DOHH2 (cell line): Measurements from ENCODE around the gene WARS2.

Source experiments
- H3F3A ChIP-seq: fragments of 200-600 bp; sonication (generic), shearing (Covaris generic); 2 replicates; pipeline ENCODE4 v1.6.0; 2016; ENCODE audit warnings: antibody characterized with exemption, mild to moderate bottlenecking; ENCODE audit not compliant: control insufficient read depth, insufficient read depth
- H3K27ac ChIP-seq: fragments of 200-600 bp; sonication (generic); 2 replicates; pipeline ENCODE4 v1.5.1; 2014; ENCODE audit warnings: low read depth, mild to moderate bottlenecking, low read length, moderate library complexity
- H3K27me3 ChIP-seq: fragments of 200-600 bp; sonication (generic); 2 replicates; pipeline ENCODE4 v1.6.1; 2014; ENCODE audit warnings: mild to moderate bottlenecking, low read length, mixed read lengths; ENCODE audit not compliant: control insufficient read depth
- H3K36me3 ChIP-seq: fragments of 200-600 bp; sonication (generic); 2 replicates; pipeline ENCODE4 v1.6.1; 2014; ENCODE audit warnings: mild to moderate bottlenecking, low read length, moderate library complexity, mixed read lengths; ENCODE audit not compliant: control insufficient read depth
- H3K4me1 ChIP-seq: fragments of 200-600 bp; sonication (generic); 2 replicates; pipeline ENCODE4 v1.6.1; 2014; ENCODE audit warnings: mild to moderate bottlenecking, low read length, mixed read lengths; ENCODE audit not compliant: control insufficient read depth
- H3K4me2 ChIP-seq: fragments of 200-600 bp; sonication (generic); 2 replicates; pipeline ENCODE4 v1.6.0; 2014; ENCODE audit warnings: mild to moderate bottlenecking, low read length, moderate library complexity
- H3K4me3 ChIP-seq: fragments of 200-600 bp; sonication (generic); 2 replicates; pipeline ENCODE4 v1.5.1; 2014; ENCODE audit warnings: mild to moderate bottlenecking, low read length, mixed read lengths
- H3K79me2 ChIP-seq: fragments of 200-600 bp; sonication (generic); 2 replicates; pipeline ENCODE4 v1.6.1; 2014; ENCODE audit warnings: mild to moderate bottlenecking, low read length, mixed read lengths; ENCODE audit not compliant: control insufficient read depth
- H3K9me2 ChIP-seq: fragments of 200-600 bp; sonication (generic); replicated peaks from 2 replicates; pipeline ENCODE4 v1.6.1; 2014; ENCODE audit warnings: mild to moderate bottlenecking, low read length, mixed read lengths; ENCODE audit not compliant: control insufficient read depth
- H3K9me3 ChIP-seq: fragments of 200-600 bp; sonication (generic); 2 replicates; pipeline ENCODE4 v1.6.1; 2014; ENCODE audit warnings: antibody characterized with exemption, low read length, mixed read lengths; ENCODE audit not compliant: control insufficient read depth, insufficient read depth
- H4K20me1 ChIP-seq: fragments of 200-600 bp; sonication (generic); 2 replicates; pipeline ENCODE4 v1.6.0; 2014; ENCODE audit warnings: low read depth, mild to moderate bottlenecking, antibody characterized with exemption, low read length, moderate library complexity; ENCODE audit not compliant: control insufficient read depth, insufficient read depth
- EZH2phosphoT487 ChIP-seq: fragments of 200-600 bp; sonication (generic); IDR thresholded peaks from 2 replicates; pipeline ENCODE4 v1.6.1; 2017; ENCODE audit warnings: borderline replicate concordance, mild to moderate bottlenecking, antibody characterized with exemption, low read length, moderate library complexity, mixed read lengths
- TF ChIP-seq, protein P1 (sequence below): fragments of 200-600 bp; sonication (generic); IDR thresholded peaks from one replicate; pipeline ENCODE4 v1.5.1; 2014; ENCODE audit warnings: antibody characterized with exemption, mild to moderate bottlenecking, low read depth, low read length; ENCODE audit not compliant: poor library complexity, severe bottlenecking

WARS2 gene

GRCh38 chr1:119081267-119081666, 59.2 kb downstream of the WARS2 start:
- Histone ChIP-seq H3K36me3 (no peaks in the 10 kb centered on the region), H3K9me3 (no peaks in the 10 kb centered on the region), H4K20me1 (no peaks in the 10 kb centered on the region), H3K4me2 (no peak overlapping the region), H3K27me3 (no peaks in the 10 kb centered on the region), H3K9me2 (no peaks in the 10 kb centered on the region), H3K4me3 (no peak overlapping the region), H3F3A (no peaks in the 10 kb centered on the region), H3K4me1 (no peaks in the 10 kb centered on the region), H3K27ac (no peak overlapping the region), H3K79me2 (no peaks in the 10 kb centered on the region)
- TF ChIP-seq, protein P1, sequence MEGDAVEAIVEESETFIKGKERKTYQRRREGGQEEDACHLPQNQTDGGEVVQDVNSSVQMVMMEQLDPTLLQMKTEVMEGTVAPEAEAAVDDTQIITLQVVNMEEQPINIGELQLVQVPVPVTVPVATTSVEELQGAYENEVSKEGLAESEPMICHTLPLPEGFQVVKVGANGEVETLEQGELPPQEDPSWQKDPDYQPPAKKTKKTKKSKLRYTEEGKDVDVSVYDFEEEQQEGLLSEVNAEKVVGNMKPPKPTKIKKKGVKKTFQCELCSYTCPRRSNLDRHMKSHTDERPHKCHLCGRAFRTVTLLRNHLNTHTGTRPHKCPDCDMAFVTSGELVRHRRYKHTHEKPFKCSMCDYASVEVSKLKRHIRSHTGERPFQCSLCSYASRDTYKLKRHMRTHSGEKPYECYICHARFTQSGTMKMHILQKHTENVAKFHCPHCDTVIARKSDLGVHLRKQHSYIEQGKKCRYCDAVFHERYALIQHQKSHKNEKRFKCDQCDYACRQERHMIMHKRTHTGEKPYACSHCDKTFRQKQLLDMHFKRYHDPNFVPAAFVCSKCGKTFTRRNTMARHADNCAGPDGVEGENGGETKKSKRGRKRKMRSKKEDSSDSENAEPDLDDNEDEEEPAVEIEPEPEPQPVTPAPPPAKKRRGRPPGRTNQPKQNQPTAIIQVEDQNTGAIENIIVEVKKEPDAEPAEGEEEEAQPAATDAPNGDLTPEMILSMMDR: no peak
- no peak for TF ChIP-seq EZH2phosphoT487

- Histone ChIP-seq H3K79me2 (no peaks in the 10 kb centered on the region), H3K36me3 (no peaks in the 10 kb centered on the region), H3K9me2 (no peaks in the 10 kb centered on the region), H3F3A (no peaks in the 10 kb centered on the region), H4K20me1 (no peaks in the 10 kb centered on the region), H3K4me3 (no peak overlapping the region), H3K4me1 (no peaks in the 10 kb centered on the region), H3K9me3 (no peaks in the 10 kb centered on the region), H3K27me3 (no peaks in the 10 kb centered on the region), H3K4me2 (no peak overlapping the region), H3K27ac (no peak overlapping the region)
- TF ChIP-seq, protein P1: no peak
- no peak for TF ChIP-seq EZH2phosphoT487
Measured at GRCh38 chr1:119080586-119080985, 59.9 kb downstream of the WARS2 start.

DNA sequence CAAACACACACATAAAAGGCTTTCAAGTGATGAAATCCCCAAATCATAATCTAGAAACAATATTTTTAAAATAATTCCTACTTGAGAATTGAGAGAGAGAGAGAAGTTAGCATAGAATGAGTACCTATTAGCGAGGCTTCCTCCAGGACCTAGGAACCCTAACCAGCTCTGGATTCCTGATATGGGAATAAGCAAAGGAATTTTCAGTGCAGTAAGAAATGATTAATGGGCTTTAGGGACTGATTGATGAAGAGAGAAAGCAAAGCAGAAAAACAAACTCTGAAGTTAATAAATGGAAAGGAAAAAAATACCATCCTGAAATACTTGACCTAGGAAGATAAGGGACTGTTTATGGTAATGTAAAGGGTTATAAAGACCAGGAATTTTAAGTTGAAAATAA, 60.6 kb downstream of the WARS2 start:
- Histone ChIP-seq H3K27ac (no peak overlapping the region), H3K79me2 (no peaks in the 10 kb centered on the region), H3K36me3 (no peaks in the 10 kb centered on the region), H3K4me2 (no peak overlapping the region), H3K4me1 (no peaks in the 10 kb centered on the region), H3K27me3 (no peaks in the 10 kb centered on the region), H3K4me3 (no peak overlapping the region), H4K20me1 (no peaks in the 10 kb centered on the region), H3F3A (no peaks in the 10 kb centered on the region), H3K9me2 (no peaks in the 10 kb centered on the region), H3K9me3 (no peaks in the 10 kb centered on the region)
- TF ChIP-seq, protein P1: no peak
- no peak for TF ChIP-seq EZH2phosphoT487

DNA sequence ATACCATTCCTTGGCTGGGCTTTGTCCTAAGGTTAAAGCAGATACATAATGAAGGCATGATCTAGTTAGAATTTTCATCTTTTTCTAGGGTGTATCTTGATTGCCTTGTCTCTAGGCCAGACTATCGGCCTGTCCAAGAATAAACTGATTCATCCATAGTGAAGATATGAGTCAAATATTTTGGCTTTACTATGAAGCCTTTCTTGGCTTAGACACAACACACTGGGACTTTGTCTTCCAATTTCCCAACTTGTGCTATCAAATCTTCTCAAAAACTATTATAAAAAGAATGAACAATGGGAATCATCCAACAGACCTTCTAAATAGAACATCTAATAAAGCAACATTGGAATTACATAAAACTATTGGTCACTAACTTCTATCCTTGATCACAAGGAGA, 64.8 kb downstream of the WARS2 start:
- Histone ChIP-seq H3K27ac (no peak overlapping the region), H3K4me2 (no peak overlapping the region), H3K36me3 (no peaks in the 10 kb centered on the region), H3F3A (no peaks in the 10 kb centered on the region), H4K20me1 (no peaks in the 10 kb centered on the region), H3K9me2 (no peaks in the 10 kb centered on the region), H3K27me3 (no peaks in the 10 kb centered on the region), H3K79me2 (no peaks in the 10 kb centered on the region), H3K4me3 (no peak overlapping the region), H3K9me3 (no peaks in the 10 kb centered on the region), H3K4me1 (no peaks in the 10 kb centered on the region)
- TF ChIP-seq, protein P1: no peak
- no peak for TF ChIP-seq EZH2phosphoT487
